T1000 (cell line): ENCODE measurements around the gene C10orf88.
"Not testable (repeated sequence)": the region's sequence is repeated elsewhere in the genome, so short reads cannot be mapped to it uniquely, and the experiment has no call there.

ENCODE experiments used
- DNase-seq: peaks from one replicate; lab custom pipeline; 2025; ENCODE audit warnings: mixed read lengths; lab: John Stamatoyannopoulos, UW

The C10orf88 gene

GRCh38 chr10:122962405-122962804, 8.4 kb upstream of the C10orf88 start:
- DNase-seq = no peak

- DNase-seq = no peak
These were observed 3.4 kb upstream of the C10orf88 start for GRCh38 chr10:122957474-122957873.

GRCh38 chr10:122955892-122956291, 1.9 kb upstream of the C10orf88 start:
- DNase-seq = no peak

GRCh38 chr10:122954731-122955050, 664 bp upstream of the C10orf88 start:
- no peak for DNase-seq

- DNase-seq = no peak
These were observed 4.7 kb downstream of the C10orf88 start for GRCh38 chr10:122949296-122949695.

GRCh38 chr10:122939856-122940543, 14.0 kb downstream of the C10orf88 start:
- DNase-seq = no peak

GRCh38 chr10:122939133-122939855, 14.7 kb downstream of the C10orf88 start:
- DNase-seq = no peak

- no peak for DNase-seq
These were observed 22.7 kb downstream of the C10orf88 start for GRCh38 chr10:122931088-122931906.

- no peak for DNase-seq
These were observed 23.9 kb downstream of the C10orf88 start for GRCh38 chr10:122930140-122930539.

GRCh38 chr10:122915700-122916099, 38.3 kb downstream of the C10orf88 start:
- no peak for DNase-seq

GRCh38 chr10:122911889-122912484, 42.0 kb downstream of the C10orf88 start:
- DNase-seq = no peak

- no peak for DNase-seq
These were observed 43.7 kb downstream of the C10orf88 start, which contains the start of gene FAM24A for GRCh38 chr10:122910310-122910709. Gene FAM24A, plus strand, starts transcription at chr10:122910610. Its CDS starts 1,025 bp downstream, at chr10:122911635.

- DNase-seq = not testable (repeated sequence)
These were observed 50.2 kb downstream of the C10orf88 start for GRCh38 chr10:122903861-122904260.

GRCh38 chr10:122894261-122894944, 59.6 kb downstream of the C10orf88 start:
- no peak for DNase-seq

GRCh38 chr10:122884166-122884565, 69.9 kb downstream of the C10orf88 start:
- DNase-seq = no peak

- DNase-seq = no peak
These were observed 71.3 kb downstream of the C10orf88 start for GRCh38 chr10:122882766-122883165.
